Fibroblast of lung (primary cell): Measurements from ENCODE around the gene PXDC1. TPM values are rescaled to one million over a fixed set of nuclear protein-coding genes. Genes with fewer than 3 reads are reported as not detected.
"Not testable (repeated sequence)": the region's sequence is repeated elsewhere in the genome, so short reads cannot be mapped to it uniquely, and the experiment has no call there.

ENCODE experiments used
- DNase-seq, 2 donors: peaks; one replicate each; pipeline versions ENCODE4 v3.0.0 to v3.0.0-alpha.2; 2010; ENCODE audit warnings: low read depth in 2 of 2
- H2AFZ ChIP-seq: 2 replicates; pipeline ENCODE4 v1.5.1; 2012; ENCODE audit warnings: low read length, control low read depth, inconsistent platforms
- H3K27ac ChIP-seq: 2 replicates; pipeline ENCODE4 v1.5.1; 2011; ENCODE audit warnings: low read length, control low read depth; ENCODE audit not compliant: insufficient read depth
- H3K27me3 ChIP-seq: 2 replicates; pipeline ENCODE4 v1.5.1; 2011; ENCODE audit warnings: mild to moderate bottlenecking, low read length; ENCODE audit not compliant: control insufficient read depth, insufficient read depth
- H3K36me3 ChIP-seq: 2 replicates; pipeline ENCODE4 v1.5.1; 2011; ENCODE audit warnings: low read length; ENCODE audit not compliant: control insufficient read depth, insufficient read depth
- H3K4me1 ChIP-seq: 2 replicates; pipeline ENCODE4 v1.5.1; 2011; ENCODE audit warnings: low read length; ENCODE audit not compliant: control insufficient read depth, insufficient read depth; ENCODE audit errors: extremely low read depth
- H3K4me2 ChIP-seq: 2 replicates; pipeline ENCODE4 v1.5.1; 2011; ENCODE audit warnings: low read length, control low read depth; ENCODE audit not compliant: insufficient read depth; ENCODE audit errors: extremely low read depth
- H3K4me3 ChIP-seq, 4 experiments: fragments of 200-600 bp in 1 of 4; sonication (generic) in 1 of 4; replicated peaks in 1 of 4; 2 replicates each; pipeline ENCODE4 v1.5.1; 2011 to 2016; ENCODE audit warnings: low read length in 4 of 4, low read depth in 3 of 4, mild to moderate bottlenecking in 3 of 4, control low read depth in 2 of 4, inconsistent platforms in 1 of 4, mixed read lengths in 1 of 4; ENCODE audit not compliant: insufficient read depth in 1 of 4; ENCODE audit errors: control extremely low read depth in 1 of 4
- H3K79me2 ChIP-seq: 2 replicates; pipeline ENCODE4 v1.5.1; 2012; ENCODE audit warnings: mild to moderate bottlenecking, low read length, inconsistent platforms; ENCODE audit not compliant: control insufficient read depth, insufficient read depth
- H3K9ac ChIP-seq: 2 replicates; pipeline ENCODE4 v1.5.1; 2011; ENCODE audit warnings: mild to moderate bottlenecking, low read length, control low read depth; ENCODE audit not compliant: insufficient read depth
- H3K9me3 ChIP-seq: 2 replicates; pipeline ENCODE4 v1.5.1; 2012; ENCODE audit warnings: low read depth, low read length; ENCODE audit not compliant: control insufficient read depth, insufficient read depth
- H4K20me1 ChIP-seq: 2 replicates; pipeline ENCODE4 v1.5.1; 2011; ENCODE audit warnings: low read length; ENCODE audit not compliant: control insufficient read depth, insufficient read depth; ENCODE audit errors: extremely low read depth
- CTCF ChIP-seq, 2 donors: IDR thresholded peaks in 1 of 2; conservative IDR thresholded peaks in 1 of 2; 1 replicate in 1 of 2; 2 replicates in 1 of 2; pipeline ENCODE4 v1.5.1; 2011 to 2012; ENCODE audit warnings: low read length in 2 of 2, control low read depth in 1 of 2, inconsistent platforms in 1 of 2, low read depth in 1 of 2, mild to moderate bottlenecking in 1 of 2
- EZH2 ChIP-seq: IDR thresholded peaks from 2 replicates; pipeline ENCODE4 v1.5.1; 2012; ENCODE audit warnings: low read length, control low read depth, mild to moderate bottlenecking; ENCODE audit errors: missing control alignments
- polyA plus RNA-seq, 2 donors: library from polyadenylated mRNA; depleted of rRNA in 1 of 2; stranded (reverse) in 1 of 2; unstranded in 1 of 2; fragments of >200 nt; gene quantifications; 2 replicates each; pipeline ENCODE4 v1.2.1, GENCODE V29; 2011 to 2012; ENCODE audit warnings: missing spikeins in 1 of 2
- total RNA-seq: library from RNA; depleted of rRNA; stranded (reverse); fragments of >200 nt; gene quantifications from 2 replicates; pipeline ENCODE4 v1.2.1, GENCODE V29; 2014

The PXDC1 gene
- total and polyA plus RNA-seq, 2 donors (not counting 1 experiment from before 2014, with no cell fraction given) = 30.3 to 52.7 TPM

GRCh38 chr6:3758842-3759144 is 7.3 kb upstream of the PXDC1 start:
- Histone ChIP-seq H3K9me3 (no peaks in the 10 kb centered on the region), H3K9ac (no peak overlapping the region), H4K20me1 (no peaks in the 10 kb centered on the region), H3K4me1 (peaks cover 12% of the 10 kb centered on the region), H3K36me3 (no peaks in the 10 kb centered on the region), H3K27me3 (no peaks in the 10 kb centered on the region), H2AFZ (no peak overlapping the region), H3K4me3 (no peak overlapping the region), H3K79me2 (no peaks in the 10 kb centered on the region), H3K4me2 (no peak overlapping the region), H3K27ac (no peak overlapping the region)
- no peak for DNase-seq
- TF ChIP-seq EZH2 (no peak), CTCF (conservative IDR thresholded peaks at IDR 0.05 in 1 of 2, IDR thresholded peaks at IDR 0.05 in 1 of 2; ENCODE audit: low read depth in 1 of 2, low read length in 2 of 2) (no peak)

GRCh38 chr6:3757998-3758841 is 6.7 kb upstream of the PXDC1 start:
- not testable (repeated sequence) for H3K4me2 ChIP-seq, H3K27ac ChIP-seq, H3K27me3 ChIP-seq, H3K4me3 ChIP-seq, H3K79me2 ChIP-seq, DNase-seq, H3K9me3 ChIP-seq, H3K36me3 ChIP-seq, H3K9ac ChIP-seq, H4K20me1 ChIP-seq, H2AFZ ChIP-seq
- H3K4me1 ChIP-seq = peaks cover 12% of the 10 kb centered on the region

GRCh38 chr6:3757241-3757641 is 5.7 kb upstream of the PXDC1 start:
- no peak overlapping the region for H3K4me3 ChIP-seq
- no peaks in the 10 kb centered on the region for H3K36me3 ChIP-seq
- no peak overlapping the region for H3K27ac ChIP-seq
- H3K9ac ChIP-seq = no peak overlapping the region
- H3K27me3 ChIP-seq = no peaks in the 10 kb centered on the region
- H3K4me1 ChIP-seq = peaks cover 15% of the 10 kb centered on the region
- DNase-seq = no peak
- no peaks in the 10 kb centered on the region for H3K79me2 ChIP-seq
- H2AFZ ChIP-seq = no peak overlapping the region
- no peaks in the 10 kb centered on the region for H3K9me3 ChIP-seq
- no peak overlapping the region for H3K4me2 ChIP-seq
- no peak for TF ChIP-seq CTCF (conservative IDR thresholded peaks at IDR 0.05 in 1 of 2, IDR thresholded peaks at IDR 0.05 in 1 of 2; ENCODE audit: low read depth in 1 of 2, low read length in 2 of 2)
- no peak for TF ChIP-seq EZH2
- no peaks in the 10 kb centered on the region for H4K20me1 ChIP-seq
